HG02678 (cell line): ENCODE results near the gene GJE1.
"Not testable (repeated sequence)": the region's sequence is repeated elsewhere in the genome, so short reads cannot be mapped to it uniquely, and the experiment has no call there.

Source experiments
- ATAC-seq: cut with Tn5 transposase; IDR thresholded peaks from one replicate; pipeline ENCODE4 v1.9.1; 2021; ENCODE audit warnings: mild to moderate bottlenecking, moderate library complexity; ENCODE audit not compliant: unreplicated experiment

Gene GJE1, protein sequence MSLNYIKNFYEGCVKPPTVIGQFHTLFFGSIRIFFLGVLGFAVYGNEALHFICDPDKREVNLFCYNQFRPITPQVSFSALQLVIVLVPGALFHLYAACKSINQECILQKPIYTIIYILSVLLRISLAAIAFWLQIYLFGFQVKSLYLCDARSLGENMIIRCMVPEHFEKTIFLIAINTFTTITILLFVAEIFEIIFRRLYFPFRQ

GRCh38 chr6:142132625-142133024, at the start of gene GJE1:
Gene GJE1 (plus strand): TSS chr6:142132925. CDS start chr6:142133159, 234 bp downstream.
- no peak for ATAC-seq

DNA sequence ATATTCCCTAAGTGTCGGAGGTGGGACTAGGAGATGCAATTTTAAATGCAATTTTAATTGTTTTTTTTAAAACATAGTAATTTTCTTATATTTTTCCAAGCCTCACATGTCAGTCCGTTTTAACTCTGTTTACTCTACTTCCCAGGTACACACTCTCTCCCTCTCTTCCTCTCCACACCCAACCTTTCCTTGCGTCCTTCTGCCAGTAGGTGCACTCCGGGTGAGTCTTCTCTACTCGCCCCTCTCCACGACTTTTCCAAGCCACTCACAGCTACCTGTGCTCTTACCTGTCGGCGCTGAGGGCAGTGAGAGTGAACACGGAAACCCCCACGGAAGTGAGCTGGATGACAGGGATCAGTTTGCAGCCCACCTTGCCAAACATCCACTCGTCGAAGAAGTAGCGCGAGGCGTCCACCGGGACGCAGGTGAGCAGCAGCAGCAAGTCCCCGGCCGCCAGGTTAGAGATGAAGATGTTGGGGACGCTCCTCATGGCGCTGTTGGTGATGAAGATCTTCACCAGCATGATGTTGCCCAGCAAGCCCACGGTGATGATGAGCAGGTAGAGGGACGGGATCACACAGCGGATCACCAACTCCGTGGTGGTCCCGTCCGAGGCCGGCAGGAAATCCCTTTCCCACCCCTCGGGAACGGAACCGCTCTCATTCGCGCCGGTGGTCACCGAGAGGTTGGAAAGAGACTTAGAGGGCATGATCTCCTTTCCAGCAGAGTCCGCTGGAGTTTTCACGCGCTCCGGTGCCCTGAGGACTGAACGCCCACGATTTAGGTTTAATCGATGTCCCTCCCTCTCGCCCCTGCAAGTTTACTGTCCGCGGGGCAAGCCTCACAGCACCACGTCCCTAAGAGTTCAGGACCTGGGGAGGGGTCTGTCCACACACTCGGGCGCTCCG, 44.5 kb upstream of the GJE1 start:
- ATAC-seq = no peak

GRCh38 chr6:142088858-142089216, 43.9 kb upstream of the GJE1 start:
- ATAC-seq = no peak

- ATAC-seq = not testable (repeated sequence)
Measured at GRCh38 chr6:142104820-142105219, 27.9 kb upstream of the GJE1 start.

DNA sequence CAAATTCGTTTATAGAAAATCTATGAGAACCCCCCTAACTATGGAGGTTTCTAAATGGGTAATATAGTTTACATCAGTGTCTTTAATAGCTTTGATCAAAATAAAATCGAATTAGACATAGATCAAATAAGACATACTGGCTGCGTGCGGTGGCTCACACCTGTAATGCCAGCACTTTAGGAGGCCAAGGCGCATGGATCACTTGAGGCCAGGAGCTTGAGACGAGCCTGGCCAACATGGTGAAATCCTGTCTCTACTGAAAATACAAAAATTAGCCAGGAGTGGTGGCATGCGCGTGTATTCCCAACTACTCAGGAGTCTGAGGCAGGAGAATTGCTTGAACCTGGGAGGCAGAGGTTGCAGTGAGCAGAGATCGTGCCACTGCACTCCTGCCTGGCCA, 21.9 kb upstream of the GJE1 start:
- ATAC-seq = not testable (repeated sequence)

GRCh38 chr6:142112451-142113061, 20.2 kb upstream of the GJE1 start:
- ATAC-seq = peak; percentile 67

DNA sequence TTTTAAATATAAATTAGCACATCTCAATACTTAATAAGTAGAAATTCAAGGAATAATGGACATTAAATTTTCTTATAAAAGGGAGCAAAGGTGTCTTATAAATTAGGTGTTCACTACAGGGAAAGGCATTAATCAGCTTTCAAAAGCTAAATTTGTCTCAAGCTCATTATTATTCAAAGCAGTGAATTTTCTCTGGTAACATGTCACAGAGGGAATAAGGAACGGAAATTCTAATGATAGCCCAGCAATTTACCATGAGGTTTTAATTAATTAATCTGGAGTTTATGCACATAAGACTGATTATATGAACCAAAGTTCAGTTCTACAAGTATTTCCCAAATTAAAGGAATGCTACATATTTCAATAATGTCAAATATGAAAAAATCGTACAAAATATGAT, 15.4 kb upstream of the GJE1 start:
- ATAC-seq = no peak

DNA sequence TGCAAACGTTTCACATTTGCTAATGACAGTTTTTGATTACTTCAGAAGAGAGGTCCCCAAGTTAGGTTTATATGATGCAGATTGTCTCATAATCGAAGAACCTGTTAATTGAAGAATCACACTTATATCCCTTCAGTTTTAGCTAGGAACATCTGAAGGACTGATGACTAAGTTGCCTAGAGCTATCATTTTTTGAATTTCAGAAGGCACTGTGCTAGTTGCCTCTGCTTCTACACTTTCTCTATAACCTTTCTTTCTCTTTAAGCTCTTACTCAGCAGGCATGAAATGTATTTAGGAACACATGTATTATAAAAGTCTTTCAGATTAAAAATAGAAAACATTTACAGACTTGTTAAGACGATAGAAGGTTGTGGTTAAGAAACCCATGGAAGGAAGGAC, 14.4 kb upstream of the GJE1 start:
- no peak for ATAC-seq

DNA sequence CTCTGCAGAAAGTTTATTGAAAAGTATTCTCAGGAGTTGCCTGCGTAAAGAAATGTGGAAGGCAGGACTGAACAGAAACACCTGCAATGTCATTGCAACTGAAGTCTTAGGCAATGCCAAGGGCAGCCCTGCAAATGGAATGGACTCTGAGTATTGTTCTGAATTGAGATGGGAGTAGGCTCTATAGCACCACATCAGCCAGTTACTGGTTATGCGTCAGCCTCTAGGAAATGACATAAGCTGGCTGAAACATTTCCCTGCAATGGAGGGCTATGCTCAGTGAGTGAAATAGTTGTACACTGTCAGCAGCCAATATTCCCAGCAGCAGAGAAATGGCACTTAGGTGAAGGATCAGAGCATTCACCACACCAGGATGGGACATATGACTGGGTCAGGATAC, 13.8 kb upstream of the GJE1 start:
- no peak for ATAC-seq

GRCh38 chr6:142121342-142121741, 11.4 kb upstream of the GJE1 start:
- no peak for ATAC-seq

DNA sequence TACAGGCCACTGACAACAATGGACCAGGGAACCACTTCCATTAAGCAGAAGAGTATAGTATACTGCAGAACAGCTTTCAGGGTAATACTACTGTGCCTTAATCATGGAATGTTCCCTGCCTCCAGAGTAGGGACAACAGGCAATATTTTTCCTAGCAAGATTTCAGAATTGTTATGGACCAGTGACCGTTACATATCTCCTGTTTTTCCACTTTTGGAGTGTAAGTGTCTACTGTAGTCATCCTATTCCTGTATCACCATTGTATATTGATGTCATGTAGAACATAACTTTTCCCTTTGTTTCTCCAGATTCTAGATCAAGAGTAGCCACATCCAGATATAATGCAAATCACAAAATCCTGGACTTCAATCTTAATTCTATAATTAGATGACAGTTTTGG, 1.9 kb upstream of the GJE1 start:
- ATAC-seq = no peak

- no peak for ATAC-seq
Measured at GRCh38 chr6:142138876-142139275, 6.2 kb downstream of the GJE1 start.

GRCh38 chr6:142141531-142141930, 8.8 kb downstream of the GJE1 start:
- ATAC-seq = not testable (repeated sequence)

GRCh38 chr6:142146828-142147662, 14.3 kb downstream of the GJE1 start, which contains the start of the genes NMBR and VTA1:
Gene NMBR (minus strand): TSS chr6:142147122. CDS start chr6:142088658, 58,464 bp downstream.
Gene VTA1 (plus strand): TSS chr6:142147263. CDS start chr6:142147288, 25 bp downstream.
- peak; percentile 99 for ATAC-seq

- ATAC-seq = no peak
Measured at GRCh38 chr6:142152746-142153145, 20.0 kb downstream of the GJE1 start.

DNA sequence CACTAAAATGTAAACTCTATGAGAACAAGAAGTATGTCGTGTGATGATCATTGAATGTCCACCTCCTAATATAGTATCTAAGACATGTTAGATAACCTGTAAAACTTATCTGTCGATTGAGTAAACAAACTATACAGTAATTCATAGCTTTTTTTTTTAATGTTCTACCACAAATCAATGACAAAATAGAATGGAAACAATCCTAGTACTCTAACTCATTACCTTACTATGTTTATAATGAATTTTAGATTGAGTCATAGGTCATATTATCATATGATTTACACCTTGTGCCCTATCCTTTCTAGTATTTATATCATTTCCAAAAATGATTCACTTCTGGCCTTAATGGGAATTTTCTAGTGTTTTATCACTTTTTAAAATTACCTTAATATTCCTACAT, 20.5 kb downstream of the GJE1 start:
- ATAC-seq = no peak

GRCh38 chr6:142154336-142154735, 21.6 kb downstream of the GJE1 start:
- ATAC-seq = no peak

DNA sequence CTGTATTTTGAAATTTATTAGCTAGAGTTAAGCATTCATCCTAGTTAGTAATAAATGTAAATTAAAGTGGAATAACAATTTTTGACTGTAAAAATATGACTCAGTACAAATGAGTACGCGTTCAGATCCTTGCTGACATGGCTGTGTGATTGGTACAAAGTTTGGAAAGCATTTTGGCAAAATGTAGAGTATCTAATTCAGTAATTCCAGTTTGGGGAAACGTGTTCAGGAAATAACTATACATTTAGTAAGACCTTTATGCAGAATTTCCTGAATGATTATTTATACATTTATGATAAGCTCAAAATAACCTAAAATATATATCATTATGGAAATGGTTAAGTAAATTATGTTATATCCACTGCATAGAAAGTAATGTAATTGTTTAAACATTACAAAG, 22.4 kb downstream of the GJE1 start:
- no peak for ATAC-seq

DNA sequence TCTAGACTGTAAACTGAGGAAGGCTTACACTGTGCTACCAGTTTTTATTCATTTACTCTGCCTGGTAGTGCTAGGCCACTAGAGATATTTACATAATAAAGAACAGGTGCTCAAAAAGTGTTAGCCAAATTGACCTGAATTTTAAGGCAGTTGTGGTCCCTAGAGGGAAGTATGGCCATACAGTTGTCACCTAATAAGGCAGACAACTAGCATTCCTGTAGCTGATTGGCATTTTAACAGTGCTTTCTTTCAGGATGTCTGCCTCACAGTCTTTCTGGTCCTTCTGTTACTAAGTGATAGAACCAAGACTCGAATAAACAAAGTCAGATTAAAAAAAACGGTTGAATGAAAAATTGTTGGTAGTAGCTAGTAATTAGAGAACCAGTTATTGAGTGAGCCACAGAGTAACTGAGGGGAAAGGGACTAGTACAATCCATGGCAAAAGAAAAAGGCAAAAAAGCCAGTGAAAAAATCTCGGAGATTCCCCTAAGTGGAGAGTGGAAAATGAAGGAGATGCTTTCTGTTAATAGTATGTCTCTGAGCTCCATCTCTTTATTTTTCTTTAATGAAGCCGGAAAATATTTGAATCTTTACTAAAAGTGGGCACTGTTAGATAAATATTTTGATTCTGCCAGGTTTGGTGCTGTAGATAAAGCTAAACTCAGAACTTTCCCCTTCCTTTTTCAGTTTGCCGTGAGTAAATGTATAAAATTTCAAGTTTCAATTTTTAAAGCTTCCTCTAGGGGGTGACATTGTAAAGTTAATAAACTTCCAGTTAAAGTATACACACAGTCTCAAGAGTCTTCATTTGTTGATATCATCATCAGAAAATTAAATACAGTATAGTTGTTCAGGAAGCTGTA, 23.4 kb downstream of the GJE1 start:
- peak; percentile 70 for ATAC-seq

GRCh38 chr6:142156758-142157068, 24.0 kb downstream of the GJE1 start:
- ATAC-seq = not testable (repeated sequence)
